WTC11 (cell line): ENCODE measurements around the gene MEAK7. TPM values are rescaled to one million over a fixed set of nuclear protein-coding genes. Genes with fewer than 3 reads are reported as not detected.

Experiments used
- ATAC-seq: fragments of 200-7000 bp; cut with Tn5 transposase; 2 replicates; pipeline ENCODE4 v1.10.0; 2021; ENCODE audit warnings: mild to moderate bottlenecking, moderate library complexity
- CTCF ChIA-PET: fragments of 300-600 bp; sonication (Branson Sonifier 250); formaldehyde crosslinking; loops from one replicate; lab custom pipeline; 2021; ENCODE audit warnings: antibody characterized with exemption; lab: Charles Lee
- POLR2A ChIA-PET: fragments of 350-600 bp; sonication (Branson Sonifier 250); formaldehyde crosslinking; loops from one replicate; lab custom pipeline; 2021; ENCODE audit warnings: antibody characterized with exemption; lab: Charles Lee
- DNase-seq: peaks from one replicate; pipeline ENCODE4 v3.0.0; 2021; ENCODE audit warnings: low spot score
- H3K27ac Mint-ChIP-seq: 2 replicates; pipeline ENCODE4 v1.8.0; 2021; ENCODE audit warnings: mixed read lengths
- H3K27me3 Mint-ChIP-seq: 2 replicates; pipeline ENCODE4 v1.8.0; 2021; ENCODE audit warnings: low read depth, mild to moderate bottlenecking, moderate library complexity, mixed read lengths
- H3K36me3 Mint-ChIP-seq: 2 replicates; pipeline ENCODE4 v1.8.0; 2021; ENCODE audit warnings: mixed read lengths
- H3K4me1 Mint-ChIP-seq: 2 replicates; pipeline ENCODE4 v1.8.0; 2022; ENCODE audit warnings: mixed read lengths
- H3K4me3 Mint-ChIP-seq: 2 replicates; pipeline ENCODE4 v1.8.0; 2021; ENCODE audit warnings: mild to moderate bottlenecking, moderate library complexity, mixed read lengths
- H3K9me3 Mint-ChIP-seq: 2 replicates; pipeline ENCODE4 v1.8.0; 2021; ENCODE audit warnings: mixed read lengths
- AFF4 ChIP-seq: sonication (generic); formaldehyde crosslinking; IDR thresholded peaks from 2 replicates; pipeline ENCODE4 v1.8.1; 2023; ENCODE audit warnings: mild to moderate bottlenecking, missing genetic modification reagents, borderline replicate concordance
- CREM ChIP-seq: sonication (generic); formaldehyde crosslinking; IDR thresholded peaks from 2 replicates; pipeline ENCODE4 v1.8.1; 2022; ENCODE audit warnings: mild to moderate bottlenecking, missing genetic modification reagents, moderate library complexity
- CTCF ChIP-seq: fragments of 200-600 bp; IDR thresholded peaks from 2 replicates; pipeline ENCODE4 v1.8.0; 2022; ENCODE audit warnings: antibody characterized with exemption
- E2F5 ChIP-seq: sonication (generic); formaldehyde crosslinking; IDR thresholded peaks from 2 replicates; pipeline ENCODE4 v1.8.1; 2022; ENCODE audit warnings: mild to moderate bottlenecking, moderate library complexity, missing genetic modification reagents
- FOXJ3 ChIP-seq: sonication (generic); formaldehyde crosslinking; IDR thresholded peaks from 2 replicates; pipeline ENCODE4 v1.9.0; 2021; ENCODE audit warnings: missing genetic modification reagents, mild to moderate bottlenecking, borderline replicate concordance
- GABPB1 ChIP-seq: sonication (generic); formaldehyde crosslinking; IDR thresholded peaks from 2 replicates; pipeline ENCODE4 v1.8.1; 2023; ENCODE audit warnings: mild to moderate bottlenecking, missing genetic modification reagents
- IRF1 ChIP-seq: sonication (generic); formaldehyde crosslinking; IDR thresholded peaks from 2 replicates; pipeline ENCODE4 v1.8.0; 2023; ENCODE audit warnings: missing genetic modification reagents
- KAT7 ChIP-seq: sonication (generic); formaldehyde crosslinking; IDR thresholded peaks from 2 replicates; pipeline ENCODE4 v1.8.1; 2023; ENCODE audit warnings: missing genetic modification reagents, mild to moderate bottlenecking, borderline replicate concordance
- MLX ChIP-seq: sonication (generic); formaldehyde crosslinking; IDR thresholded peaks from 2 replicates; pipeline ENCODE4 v1.8.1; 2023; ENCODE audit warnings: mild to moderate bottlenecking, missing genetic modification reagents, moderate library complexity
- MYBL2 ChIP-seq: sonication (generic); formaldehyde crosslinking; IDR thresholded peaks from 2 replicates; pipeline ENCODE4 v1.8.1; 2023; ENCODE audit warnings: mild to moderate bottlenecking, moderate library complexity, missing genetic modification reagents
- NR1H2 ChIP-seq: sonication (generic); formaldehyde crosslinking; IDR thresholded peaks from 2 replicates; pipeline ENCODE4 v1.9.0; 2021; ENCODE audit warnings: mild to moderate bottlenecking, moderate library complexity, missing genetic modification reagents
- NR3C1 ChIP-seq: sonication (generic); formaldehyde crosslinking; conservative IDR thresholded peaks from 2 replicates; pipeline ENCODE4 v1.8.1; 2023; ENCODE audit warnings: low read depth, mild to moderate bottlenecking, missing genetic modification reagents
- RORB ChIP-seq: fragments of 250-450 bp; sonication (Bioruptor Pico); IDR thresholded peaks from 2 replicates; pipeline ENCODE4 v1.9.0; 2021; ENCODE audit warnings: mild to moderate bottlenecking
- SMAD4 ChIP-seq: sonication (generic); formaldehyde crosslinking; IDR thresholded peaks from 2 replicates; pipeline ENCODE4 v1.8.0; 2022; ENCODE audit warnings: mild to moderate bottlenecking, missing genetic modification reagents
- TCF7 ChIP-seq: sonication (generic); formaldehyde crosslinking; IDR thresholded peaks from 2 replicates; pipeline ENCODE4 v1.8.0; 2022; ENCODE audit warnings: mild to moderate bottlenecking, low read depth, missing genetic modification reagents, moderate library complexity
- USF2 ChIP-seq: sonication (generic); formaldehyde crosslinking; IDR thresholded peaks from 2 replicates; pipeline ENCODE4 v1.8.1; 2023; ENCODE audit warnings: mild to moderate bottlenecking, missing genetic modification reagents, moderate library complexity
- ZMAT4 ChIP-seq: fragments of 250-450 bp; sonication (Bioruptor Pico); IDR thresholded peaks from 2 replicates; pipeline ENCODE4 v1.9.0; 2021; ENCODE audit warnings: mild to moderate bottlenecking
- ZNF423 ChIP-seq: fragments of 250-450 bp; sonication (Bioruptor Pico); IDR thresholded peaks from 2 replicates; pipeline ENCODE4 v2.1.2; 2022; ENCODE audit warnings: mild to moderate bottlenecking, moderate library complexity
- ZNF425 ChIP-seq: fragments of 250-450 bp; sonication (Bioruptor Pico); conservative IDR thresholded peaks from 2 replicates; pipeline ENCODE4 v1.9.0; 2021; ENCODE audit warnings: mild to moderate bottlenecking
- ZNF671 ChIP-seq: fragments of 250-450 bp; sonication (Bioruptor Pico); IDR thresholded peaks from 2 replicates; pipeline ENCODE4 v1.8.0; 2021; ENCODE audit warnings: mild to moderate bottlenecking
- total RNA-seq: library from RNA; stranded (reverse); gene quantifications from 3 replicates; pipeline ENCODE4 v1.2.3, GENCODE V29; 2021

Gene MEAK7
- total RNA-seq, 1 experiment from 2014 or later, result 14.4 TPM

- CTCF ChIA-PET, result no interaction called here
- peaks cover 29% of the 10 kb centered on the region for H3K36me3 Mint-ChIP-seq
- H3K4me1 Mint-ChIP-seq, result no peaks in the 10 kb centered on the region
- H3K4me3 Mint-ChIP-seq, result no peak overlapping the region
- POLR2A ChIA-PET, result no interaction called here
- no peak for ATAC-seq
- peaks cover 32% of the 10 kb centered on the region for H3K9me3 Mint-ChIP-seq
- DNase-seq, result no peak
- TF ChIP-seq ZNF425 (CRISPR knock-in tag) (no peak), GABPB1 (CRISPR knock-in tag) (no peak), NR1H2 (no peak), CREM (CRISPR knock-in tag) (no peak), MYBL2 (CRISPR knock-in tag) (no peak), NR3C1 (CRISPR knock-in tag) (no peak), IRF1 (CRISPR knock-in tag) (no peak), FOXJ3 (CRISPR knock-in tag) (no peak), MLX (CRISPR knock-in tag) (no peak), KAT7 (CRISPR knock-in tag) (no peak), USF2 (CRISPR knock-in tag) (no peak), RORB (CRISPR knock-in tag) (no peak), E2F5 (CRISPR knock-in tag) (no peak), SMAD4 (CRISPR knock-in tag) (no peak), AFF4 (CRISPR knock-in tag) (no peak), ZMAT4 (CRISPR knock-in tag) (no peak), TCF7 (CRISPR knock-in tag) (no peak), CTCF (no peak), ZNF671 (no peak), ZNF423 (CRISPR knock-in tag) (no peak)
- no peaks in the 10 kb centered on the region for H3K27me3 Mint-ChIP-seq
- no peak overlapping the region for H3K27ac Mint-ChIP-seq
Observed at GRCh38 chr16:84475643-84476240, 28.7 kb downstream of the MEAK7 start.
